GM18861 (cell line): ENCODE data around the gene NCKAP5L.
"Not testable (repeated sequence)": the region's sequence is repeated elsewhere in the genome, so short reads cannot be mapped to it uniquely, and the experiment has no call there.

Experiments used
- ATAC-seq: cut with Tn5 transposase; IDR thresholded peaks from one replicate; pipeline ENCODE4 v1.9.1; 2021; ENCODE audit not compliant: unreplicated experiment

The NCKAP5L gene

GRCh38 chr12:49866859-49867569 lies 38.8 kb upstream of the NCKAP5L start:
- no peak for ATAC-seq

- no peak for ATAC-seq
Observed at GRCh38 chr12:49865782-49866135, 37.5 kb upstream of the NCKAP5L start.

- ATAC-seq, result no peak
Observed at GRCh38 chr12:49865109-49865781, 37.0 kb upstream of the NCKAP5L start.

- no peak for ATAC-seq
Observed at GRCh38 chr12:49864798-49865090, 36.5 kb upstream of the NCKAP5L start.

GRCh38 chr12:49863946-49864797 lies 36.0 kb upstream of the NCKAP5L start:
- no peak for ATAC-seq

GRCh38 chr12:49860921-49861320 lies 32.7 kb upstream of the NCKAP5L start:
- not testable (repeated sequence) for ATAC-seq

GRCh38 chr12:49855890-49856289 lies 27.7 kb upstream of the NCKAP5L start:
- not testable (repeated sequence) for ATAC-seq

GRCh38 chr12:49854976-49855375 lies 26.8 kb upstream of the NCKAP5L start:
- no peak for ATAC-seq

- no peak for ATAC-seq
Observed at GRCh38 chr12:49853671-49854070, 25.5 kb upstream of the NCKAP5L start.

GRCh38 chr12:49847161-49847560 lies 18.9 kb upstream of the NCKAP5L start:
- ATAC-seq, result no peak

GRCh38 chr12:49846032-49846431 lies 17.8 kb upstream of the NCKAP5L start:
- ATAC-seq, result no peak

GRCh38 chr12:49843876-49844437 lies 15.7 kb upstream of the NCKAP5L start:
- ATAC-seq, result no peak

GRCh38 chr12:49843411-49843810 lies 15.2 kb upstream of the NCKAP5L start:
- peak; percentile 5 for ATAC-seq

- peak; percentile 83 for ATAC-seq
Observed at GRCh38 chr12:49842519-49843352, 14.5 kb upstream of the NCKAP5L start, which contains the start of gene BCDIN3D. Gene BCDIN3D (minus strand): TSS chr12:49843106. CDS start chr12:49843087, 19 bp downstream.

- ATAC-seq, result no peak
Observed at GRCh38 chr12:49838973-49839633, 10.9 kb upstream of the NCKAP5L start.

GRCh38 chr12:49832836-49833421 lies 4.7 kb upstream of the NCKAP5L start:
- no peak for ATAC-seq

- no peak for ATAC-seq
Observed at GRCh38 chr12:49831717-49832116, 3.5 kb upstream of the NCKAP5L start.

GRCh38 chr12:49827401-49828099 lies 663 bp downstream of the NCKAP5L start:
- ATAC-seq, result no peak

GRCh38 chr12:49827051-49827400 lies 1.2 kb downstream of the NCKAP5L start:
- ATAC-seq, result no peak
